ENCODE data around the gene UMODL1.

Gene UMODL1

DNA sequence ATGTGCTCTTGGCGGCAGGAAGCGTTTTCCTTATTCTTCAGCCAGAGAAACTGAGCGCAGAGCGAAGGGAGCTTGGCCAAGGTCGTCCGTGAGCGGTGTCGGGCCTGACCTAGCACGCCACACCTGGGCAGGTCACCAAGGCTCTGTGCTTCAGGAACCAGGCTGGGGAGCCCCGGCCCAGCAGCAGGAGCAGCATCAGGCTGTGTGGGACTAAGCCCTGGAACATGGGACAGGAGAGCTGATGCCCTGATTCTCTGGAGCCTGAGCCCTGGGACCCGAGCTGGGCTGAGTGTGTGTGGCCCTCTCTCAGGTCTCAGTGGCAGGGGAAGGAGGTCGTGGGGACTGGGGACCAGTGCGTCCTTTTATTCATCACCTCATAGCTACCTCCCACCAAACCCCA, 82.6 kb downstream of the UMODL1 start:
- H3K4me3 ChIP-seq (ENCODE audit: low read length), result no peak overlapping the region
- TF ChIP-seq, protein P1, sequence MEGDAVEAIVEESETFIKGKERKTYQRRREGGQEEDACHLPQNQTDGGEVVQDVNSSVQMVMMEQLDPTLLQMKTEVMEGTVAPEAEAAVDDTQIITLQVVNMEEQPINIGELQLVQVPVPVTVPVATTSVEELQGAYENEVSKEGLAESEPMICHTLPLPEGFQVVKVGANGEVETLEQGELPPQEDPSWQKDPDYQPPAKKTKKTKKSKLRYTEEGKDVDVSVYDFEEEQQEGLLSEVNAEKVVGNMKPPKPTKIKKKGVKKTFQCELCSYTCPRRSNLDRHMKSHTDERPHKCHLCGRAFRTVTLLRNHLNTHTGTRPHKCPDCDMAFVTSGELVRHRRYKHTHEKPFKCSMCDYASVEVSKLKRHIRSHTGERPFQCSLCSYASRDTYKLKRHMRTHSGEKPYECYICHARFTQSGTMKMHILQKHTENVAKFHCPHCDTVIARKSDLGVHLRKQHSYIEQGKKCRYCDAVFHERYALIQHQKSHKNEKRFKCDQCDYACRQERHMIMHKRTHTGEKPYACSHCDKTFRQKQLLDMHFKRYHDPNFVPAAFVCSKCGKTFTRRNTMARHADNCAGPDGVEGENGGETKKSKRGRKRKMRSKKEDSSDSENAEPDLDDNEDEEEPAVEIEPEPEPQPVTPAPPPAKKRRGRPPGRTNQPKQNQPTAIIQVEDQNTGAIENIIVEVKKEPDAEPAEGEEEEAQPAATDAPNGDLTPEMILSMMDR (conservative IDR thresholded peaks at IDR 0.05; ENCODE audit: low read depth, low read length), result no peak
- no peak for DNase-seq (ENCODE audit: low read depth)

- no peak for DNase-seq (ENCODE audit: low read depth)
- no peak overlapping the region for H3K4me3 ChIP-seq (ENCODE audit: low read length)
Measured at GRCh38 chr21:42154237-42155044, 83.3 kb downstream of the UMODL1 start.

GRCh38 chr21:42155045-42155855, 84.1 kb downstream of the UMODL1 start:
- H3K4me3 ChIP-seq (ENCODE audit: low read length), result no peak overlapping the region
- DNase-seq (ENCODE audit: low read depth), result no peak
- TF ChIP-seq, protein P1 (conservative IDR thresholded peaks at IDR 0.05; ENCODE audit: low read depth, low read length), result no peak

More at GRCh38 chr21:42154237-42155044, 83.3 kb downstream of the UMODL1 start:
- TF ChIP-seq, protein P1 (conservative IDR thresholded peaks at IDR 0.05; ENCODE audit: low read depth, low read length), result no peak

- H3K4me3 ChIP-seq (ENCODE audit: low read length), result no peak overlapping the region
- TF ChIP-seq, protein P1 (conservative IDR thresholded peaks at IDR 0.05; ENCODE audit: low read depth, low read length), result no peak
- DNase-seq (ENCODE audit: low read depth), result no peak
Measured at GRCh38 chr21:42156690-42157605, 85.8 kb downstream of the UMODL1 start.

- H3K4me3 ChIP-seq (ENCODE audit: low read length), result no peak overlapping the region
- no peak for DNase-seq (ENCODE audit: low read depth)
- TF ChIP-seq, protein P1 (conservative IDR thresholded peaks at IDR 0.05; ENCODE audit: low read depth, low read length), result no peak
Measured at GRCh38 chr21:42157606-42158310, 86.6 kb downstream of the UMODL1 start.

DNA sequence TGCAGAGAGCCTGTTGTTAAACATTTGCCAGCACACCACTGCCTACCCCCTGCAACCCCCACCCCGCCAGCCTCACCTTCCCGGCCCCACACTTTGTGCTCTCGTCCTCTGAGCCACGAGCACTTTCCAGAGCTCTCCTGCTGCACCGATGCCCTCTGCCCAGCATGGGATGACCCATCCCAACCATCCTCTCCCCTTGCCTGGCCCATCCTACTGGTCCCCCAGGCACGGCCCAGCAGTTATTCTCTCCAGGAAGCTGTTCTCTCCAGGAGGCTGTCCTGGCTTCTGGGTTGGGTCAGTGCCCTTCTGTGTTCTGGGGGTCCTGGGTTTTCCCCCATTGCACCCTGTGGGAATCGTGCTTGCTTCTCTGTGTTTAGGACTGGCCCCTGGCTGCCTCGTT, 87.7 kb downstream of the UMODL1 start:
- H3K4me3 ChIP-seq (ENCODE audit: low read length), result no peak overlapping the region
- no peak for DNase-seq (ENCODE audit: low read depth)
- TF ChIP-seq, protein P1 (conservative IDR thresholded peaks at IDR 0.05; ENCODE audit: low read depth, low read length), result no peak
